ENCODE results near the gene TMEM167B.

The TMEM167B gene

GRCh38 chr1:109131059-109131458, 40.5 kb downstream of the TMEM167B start:
- Histone ChIP-seq H2BK5ac (ENCODE audit: low read depth, low read length, poor library complexity) (no peak overlapping the region), H2AK5ac (ENCODE audit: low read length) (no peak overlapping the region), H3K14ac (ENCODE audit: low read length) (no peak overlapping the region), H3K27me3 (ENCODE audit: insufficient read depth, low read length) (no peaks in the 10 kb centered on the region), H3K4me2 (ENCODE audit: low read length) (no peak overlapping the region), H2BK12ac (ENCODE audit: low read length) (no peak overlapping the region), H3K4me3 (ENCODE audit: low read depth, low read length) (no peak overlapping the region), H3K18ac (ENCODE audit: low read length) (no peak overlapping the region), H3K79me1 (ENCODE audit: low read length) (no peaks in the 10 kb centered on the region), H4K12ac (ENCODE audit: low read depth, low read length) (no peak overlapping the region), H3K36me3 (ENCODE audit: control insufficient read depth in 1 of 2, insufficient read depth in 2 of 2, low read length in 2 of 2) (no peaks in the 10 kb centered on the region), H3K23ac (ENCODE audit: low read length) (no peak overlapping the region), H4K91ac (ENCODE audit: low read depth, low read length) (no peak overlapping the region), H2BK120ac (ENCODE audit: insufficient read depth, low read length, poor library complexity) (no peak overlapping the region), H3K4ac (ENCODE audit: low read depth, low read length) (no peak overlapping the region), H3K4me1 (ENCODE audit: control insufficient read depth in 1 of 2, insufficient read depth in 2 of 2, low read length in 2 of 2) (no peaks in the 10 kb centered on the region), H3K27ac (ENCODE audit: low read depth, low read length) (no peak overlapping the region), H2AFZ (ENCODE audit: insufficient read depth, low read length, poor library complexity) (no peak overlapping the region), H4K8ac (ENCODE audit: low read depth, low read length) (no peak overlapping the region), H3K79me2 (ENCODE audit: control insufficient read depth, insufficient read depth, low read length, poor library complexity) (no peaks in the 10 kb centered on the region), H3K9me3 (ENCODE audit: insufficient read depth, low read depth, low read length) (no peaks in the 10 kb centered on the region), H3K9ac (ENCODE audit: low read length) (no peak overlapping the region)
- no peak for DNase-seq
- no CpG with 5 or more reads among the region's 2 CpGs for WGBS (ENCODE audit: extremely low coverage, insufficient coverage, insufficient read length)

DNA sequence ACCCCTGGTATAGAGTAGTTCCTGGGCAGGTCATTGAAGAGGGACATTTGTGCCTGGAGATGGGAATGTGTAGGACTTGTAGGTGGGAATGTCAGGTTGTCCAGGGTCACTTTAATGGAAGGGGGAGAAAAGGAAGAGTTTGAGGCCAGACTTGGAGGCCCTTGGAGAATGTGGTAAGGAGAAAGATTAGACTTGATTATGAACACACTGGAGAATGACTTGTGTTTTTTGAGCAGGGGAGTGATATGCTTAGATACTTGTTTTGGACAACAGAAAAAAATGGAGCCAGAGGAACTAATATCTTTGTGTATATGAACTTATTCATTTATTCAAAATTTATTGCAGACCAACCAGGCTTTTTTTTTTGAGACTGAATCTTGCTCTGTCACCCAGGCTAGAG, 41.2 kb downstream of the TMEM167B start:
- no peak overlapping the region for H2BK120ac ChIP-seq (ENCODE audit: insufficient read depth, low read length, poor library complexity)
- H3K79me2 ChIP-seq (ENCODE audit: control insufficient read depth, insufficient read depth, low read length, poor library complexity): no peaks in the 10 kb centered on the region
- no peak overlapping the region for H3K18ac ChIP-seq (ENCODE audit: low read length)
- no peak overlapping the region for H3K14ac ChIP-seq (ENCODE audit: low read length)
- H3K4me1 ChIP-seq (ENCODE audit: control insufficient read depth in 1 of 2, insufficient read depth in 2 of 2, low read length in 2 of 2): no peaks in the 10 kb centered on the region
- no peak overlapping the region for H4K8ac ChIP-seq (ENCODE audit: low read depth, low read length)
- H3K4me2 ChIP-seq (ENCODE audit: low read length): no peak overlapping the region
- H3K27me3 ChIP-seq (ENCODE audit: insufficient read depth, low read length): no peaks in the 10 kb centered on the region
- H2AFZ ChIP-seq (ENCODE audit: insufficient read depth, low read length, poor library complexity): no peak overlapping the region
- DNase-seq: no peak
- no peak overlapping the region for H3K4ac ChIP-seq (ENCODE audit: low read depth, low read length)
- no peak overlapping the region for H3K4me3 ChIP-seq (ENCODE audit: low read depth, low read length)
- no peak overlapping the region for H3K27ac ChIP-seq (ENCODE audit: low read depth, low read length)
- H2AK5ac ChIP-seq (ENCODE audit: low read length): no peak overlapping the region
- H4K91ac ChIP-seq (ENCODE audit: low read depth, low read length): no peak overlapping the region
- H3K9ac ChIP-seq (ENCODE audit: low read length): no peak overlapping the region
- no peaks in the 10 kb centered on the region for H3K36me3 ChIP-seq (ENCODE audit: control insufficient read depth in 1 of 2, insufficient read depth in 2 of 2, low read length in 2 of 2)
- H3K23ac ChIP-seq (ENCODE audit: low read length): no peak overlapping the region
- H2BK12ac ChIP-seq (ENCODE audit: low read length): no peak overlapping the region
- H3K79me1 ChIP-seq (ENCODE audit: low read length): no peaks in the 10 kb centered on the region
- H2BK5ac ChIP-seq (ENCODE audit: low read depth, low read length, poor library complexity): no peak overlapping the region
- no peaks in the 10 kb centered on the region for H3K9me3 ChIP-seq (ENCODE audit: insufficient read depth, low read depth, low read length)
- no peak overlapping the region for H4K12ac ChIP-seq (ENCODE audit: low read depth, low read length)

- H3K27ac ChIP-seq (ENCODE audit: low read depth, low read length): no peak overlapping the region
- no peak overlapping the region for H2BK5ac ChIP-seq (ENCODE audit: low read depth, low read length, poor library complexity)
- DNase-seq: no peak
- no peak overlapping the region for H2BK12ac ChIP-seq (ENCODE audit: low read length)
- no peak overlapping the region for H4K8ac ChIP-seq (ENCODE audit: low read depth, low read length)
- H3K9me3 ChIP-seq (ENCODE audit: insufficient read depth, low read depth, low read length): no peaks in the 10 kb centered on the region
- no peak overlapping the region for H4K91ac ChIP-seq (ENCODE audit: low read depth, low read length)
- peaks cover 2% of the 10 kb centered on the region in 2 experiments for H3K4me1 ChIP-seq (ENCODE audit: control insufficient read depth in 1 of 2, insufficient read depth in 2 of 2, low read length in 2 of 2)
- no peak overlapping the region for H2AK5ac ChIP-seq (ENCODE audit: low read length)
- H2BK120ac ChIP-seq (ENCODE audit: insufficient read depth, low read length, poor library complexity): no peak overlapping the region
- no peak overlapping the region for H3K23ac ChIP-seq (ENCODE audit: low read length)
- H3K27me3 ChIP-seq (ENCODE audit: insufficient read depth, low read length): no peaks in the 10 kb centered on the region
- H4K12ac ChIP-seq (ENCODE audit: low read depth, low read length): no peak overlapping the region
- no peak overlapping the region for H3K9ac ChIP-seq (ENCODE audit: low read length)
- no peak overlapping the region for H3K14ac ChIP-seq (ENCODE audit: low read length)
- H3K79me2 ChIP-seq (ENCODE audit: control insufficient read depth, insufficient read depth, low read length, poor library complexity): no peaks in the 10 kb centered on the region
- no peak overlapping the region for H3K4me2 ChIP-seq (ENCODE audit: low read length)
- H3K4ac ChIP-seq (ENCODE audit: low read depth, low read length): no peak overlapping the region
- no CpG with 5 or more reads among the region's 4 CpGs for WGBS (ENCODE audit: extremely low coverage, insufficient coverage, insufficient read length)
- H3K18ac ChIP-seq (ENCODE audit: low read length): no peak overlapping the region
- H3K79me1 ChIP-seq (ENCODE audit: low read length): no peaks in the 10 kb centered on the region
- H3K4me3 ChIP-seq (ENCODE audit: low read depth, low read length): no peak overlapping the region
- H2AFZ ChIP-seq (ENCODE audit: insufficient read depth, low read length, poor library complexity): no peak overlapping the region
- no peaks in the 10 kb centered on the region for H3K36me3 ChIP-seq (ENCODE audit: control insufficient read depth in 1 of 2, insufficient read depth in 2 of 2, low read length in 2 of 2)
Observed at GRCh38 chr1:109133002-109133706, 42.6 kb downstream of the TMEM167B start.

DNA sequence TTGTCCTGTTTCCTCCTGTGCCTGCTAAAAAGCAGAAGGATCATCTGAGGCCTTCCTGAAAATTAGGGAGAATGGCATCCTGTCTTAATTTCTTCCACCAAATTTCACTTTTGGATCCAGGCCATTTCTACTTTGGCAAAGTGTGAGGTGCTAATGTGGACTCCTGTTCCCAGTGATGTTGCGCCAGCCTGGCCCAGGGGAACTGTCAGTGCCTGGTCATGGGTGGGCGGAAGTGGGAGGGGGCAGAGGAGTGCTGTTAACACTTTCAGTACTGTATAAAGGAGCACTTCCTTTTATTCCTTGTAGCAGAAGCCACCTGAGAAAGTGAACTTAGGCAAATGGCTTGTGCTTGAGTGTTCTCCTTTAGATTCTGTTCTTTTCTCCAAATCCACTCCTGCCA, 43.3 kb downstream of the TMEM167B start:
- no peak overlapping the region for H3K4ac ChIP-seq (ENCODE audit: low read depth, low read length)
- H3K4me1 ChIP-seq (ENCODE audit: control insufficient read depth in 1 of 2, insufficient read depth in 2 of 2, low read length in 2 of 2): peaks cover 4 to 6% of the 10 kb centered on the region in 2 experiments
- no peak overlapping the region for H2AK5ac ChIP-seq (ENCODE audit: low read length)
- no peak overlapping the region for H3K14ac ChIP-seq (ENCODE audit: low read length)
- no peak overlapping the region for H3K18ac ChIP-seq (ENCODE audit: low read length)
- no peak overlapping the region for H4K91ac ChIP-seq (ENCODE audit: low read depth, low read length)
- H3K36me3 ChIP-seq (ENCODE audit: control insufficient read depth in 1 of 2, insufficient read depth in 2 of 2, low read length in 2 of 2): no peaks in the 10 kb centered on the region
- no peaks in the 10 kb centered on the region for H3K27me3 ChIP-seq (ENCODE audit: insufficient read depth, low read length)
- H3K9me3 ChIP-seq (ENCODE audit: insufficient read depth, low read depth, low read length): no peaks in the 10 kb centered on the region
- H3K4me2 ChIP-seq (ENCODE audit: low read length): no peak overlapping the region
- H2BK5ac ChIP-seq (ENCODE audit: low read depth, low read length, poor library complexity): no peak overlapping the region
- no peak overlapping the region for H2BK120ac ChIP-seq (ENCODE audit: insufficient read depth, low read length, poor library complexity)
- no peak overlapping the region for H4K12ac ChIP-seq (ENCODE audit: low read depth, low read length)
- no peak overlapping the region for H3K4me3 ChIP-seq (ENCODE audit: low read depth, low read length)
- DNase-seq: no peak
- H2AFZ ChIP-seq (ENCODE audit: insufficient read depth, low read length, poor library complexity): no peak overlapping the region
- no peak overlapping the region for H3K23ac ChIP-seq (ENCODE audit: low read length)
- no peak overlapping the region for H2BK12ac ChIP-seq (ENCODE audit: low read length)
- no peak overlapping the region for H3K27ac ChIP-seq (ENCODE audit: low read depth, low read length)
- WGBS (ENCODE audit: extremely low coverage, insufficient coverage, insufficient read length): no CpG with 5 or more reads among the region's 2 CpGs
- no peaks in the 10 kb centered on the region for H3K79me1 ChIP-seq (ENCODE audit: low read length)
- H4K8ac ChIP-seq (ENCODE audit: low read depth, low read length): no peak overlapping the region
- no peaks in the 10 kb centered on the region for H3K79me2 ChIP-seq (ENCODE audit: control insufficient read depth, insufficient read depth, low read length, poor library complexity)
- no peak overlapping the region for H3K9ac ChIP-seq (ENCODE audit: low read length)

All from trophoblast cell (in vitro differentiated cells and primary cell).